ENCODE results near the gene HYDIN. TPM values are rescaled to one million over a fixed set of nuclear protein-coding genes. Genes with fewer than 3 reads are reported as not detected.
"Not testable (repeated sequence)": the region's sequence is repeated elsewhere in the genome, so short reads cannot be mapped to it uniquely, and the experiment has no call there.

The HYDIN gene
- total RNA-seq, 1 donor from 2014 or later: 4.0 TPM

DNA sequence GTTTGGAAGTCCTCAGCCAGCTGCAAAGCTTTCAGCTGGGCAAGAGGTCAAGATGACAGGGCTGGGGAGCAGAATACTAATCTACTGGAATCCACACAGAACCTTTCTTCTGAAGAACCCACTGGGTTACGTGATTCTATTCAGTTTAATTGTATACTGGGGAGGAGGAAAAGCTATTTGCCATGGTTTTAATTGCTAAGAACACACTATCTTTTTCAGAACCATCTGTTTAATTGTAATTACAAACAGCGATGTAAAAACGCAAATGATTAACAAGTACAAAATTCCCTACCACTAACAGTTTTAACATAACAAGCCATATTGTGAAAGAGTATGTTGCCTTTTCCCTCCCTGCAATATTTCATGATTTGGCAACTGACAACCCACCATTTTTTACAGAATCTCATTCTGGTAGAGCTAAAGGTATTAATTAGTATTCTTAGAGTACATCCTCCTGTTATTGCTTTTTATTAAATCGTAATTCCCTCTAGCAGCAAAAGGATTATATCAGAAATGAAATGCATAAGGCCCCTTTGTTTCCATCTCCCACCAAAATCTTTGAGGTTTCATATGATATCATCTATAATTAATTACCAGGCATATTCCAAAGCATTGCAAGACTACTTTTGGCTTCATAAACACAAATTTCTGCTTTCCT, 12.1 kb downstream of the HYDIN start:
- DNase-seq: no peak

DNA sequence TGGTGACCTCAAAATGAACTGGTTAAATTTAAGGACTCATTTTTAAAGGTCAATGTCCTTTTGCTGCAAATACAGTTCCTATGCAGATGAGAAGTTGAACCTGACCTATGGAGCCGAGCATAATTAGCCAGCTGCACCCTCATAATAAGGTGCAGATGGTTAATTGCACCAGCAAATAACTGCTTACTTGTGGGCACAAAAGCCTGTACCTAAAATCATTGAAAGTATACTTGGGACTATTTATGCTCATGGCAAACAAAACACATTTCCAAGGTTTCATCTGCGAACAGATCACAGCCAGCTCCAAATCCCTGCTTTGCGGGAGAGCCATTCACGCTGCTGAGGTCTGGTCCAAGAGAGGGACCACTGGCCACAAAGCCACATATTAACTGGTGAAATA, 13.0 kb downstream of the HYDIN start:
- DNase-seq: no peak

DNA sequence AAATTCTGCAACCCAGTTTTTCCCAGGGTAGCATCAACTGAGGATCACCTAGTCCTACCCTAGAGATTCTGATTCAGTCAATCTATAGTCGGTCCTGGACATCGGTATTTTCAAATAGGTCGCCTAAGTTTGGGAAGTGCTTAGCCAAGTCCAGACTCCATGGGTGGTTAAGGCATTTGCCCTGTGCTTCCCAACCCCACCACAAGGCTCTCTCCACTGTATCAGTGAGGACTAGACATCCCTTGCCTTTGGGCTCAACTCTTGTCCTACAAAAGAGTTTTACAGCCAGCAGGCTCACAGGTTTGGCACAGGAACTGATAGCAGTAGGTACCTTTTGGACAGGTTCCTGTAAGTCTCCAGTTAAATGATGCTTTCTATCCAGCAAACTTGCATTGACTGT, 13.8 kb downstream of the HYDIN start:
- no peak for DNase-seq

DNA sequence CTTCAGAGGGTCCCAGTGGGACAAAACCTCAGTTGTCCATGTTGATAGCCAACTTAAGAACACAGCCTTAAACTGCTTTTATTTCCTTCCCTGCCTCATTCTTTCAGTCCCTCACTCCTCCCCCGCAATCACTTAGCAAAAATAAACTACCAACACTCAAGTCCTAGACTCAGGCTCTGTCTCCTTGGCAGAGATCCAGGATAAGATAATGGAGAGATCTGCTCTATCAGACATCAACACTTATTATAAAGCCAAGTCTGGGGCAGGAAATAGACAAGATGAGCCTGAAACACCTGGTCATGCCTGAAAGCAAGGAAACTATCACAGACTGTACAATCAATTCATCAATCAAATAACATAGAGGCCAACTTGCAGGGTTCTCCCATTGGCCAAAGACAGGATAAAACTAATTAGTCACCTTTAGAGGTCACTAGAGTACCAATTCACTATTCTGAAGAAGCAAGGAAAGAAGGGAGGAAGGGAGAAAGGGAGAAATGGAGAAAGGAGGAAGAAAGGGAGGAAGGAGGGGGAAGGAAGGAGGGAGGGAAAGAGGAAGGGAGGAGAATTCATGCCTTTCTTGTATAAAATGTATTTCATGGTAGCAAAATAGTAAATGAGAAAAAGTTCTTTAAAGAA, 15.7 kb downstream of the HYDIN start:
- no peak for DNase-seq

DNA sequence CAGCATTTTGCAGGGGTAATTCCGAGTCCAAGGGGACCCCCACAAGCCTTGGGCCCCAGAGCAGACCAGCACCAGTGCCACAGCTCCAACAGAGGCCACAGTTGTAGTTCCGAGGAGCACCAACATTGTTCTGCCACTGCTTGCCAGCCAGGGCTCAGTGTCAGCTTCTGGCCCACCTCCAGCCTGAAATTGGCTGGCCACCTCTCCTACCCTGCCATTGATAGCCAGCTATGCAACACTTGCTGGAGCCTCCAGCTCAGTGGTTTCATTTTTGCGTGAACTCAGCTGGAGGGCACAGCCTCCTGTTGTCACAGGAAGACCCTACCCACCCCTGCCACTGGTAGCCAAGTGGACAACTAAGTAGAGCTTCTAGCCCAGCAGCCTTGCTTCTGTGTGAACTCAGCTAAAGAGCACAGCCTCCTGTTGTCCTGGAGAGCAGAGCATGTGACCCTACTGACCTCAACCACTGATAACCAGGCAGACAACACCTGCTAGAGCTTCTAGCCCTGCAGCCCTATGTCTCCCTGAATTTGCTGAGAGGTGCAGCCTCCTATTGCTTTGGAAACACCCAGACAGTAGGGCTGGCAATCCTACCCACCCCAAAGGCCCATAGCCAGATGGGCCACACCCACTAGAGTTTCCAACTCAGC, 24.9 kb downstream of the HYDIN start:
- no peak for DNase-seq

DNA sequence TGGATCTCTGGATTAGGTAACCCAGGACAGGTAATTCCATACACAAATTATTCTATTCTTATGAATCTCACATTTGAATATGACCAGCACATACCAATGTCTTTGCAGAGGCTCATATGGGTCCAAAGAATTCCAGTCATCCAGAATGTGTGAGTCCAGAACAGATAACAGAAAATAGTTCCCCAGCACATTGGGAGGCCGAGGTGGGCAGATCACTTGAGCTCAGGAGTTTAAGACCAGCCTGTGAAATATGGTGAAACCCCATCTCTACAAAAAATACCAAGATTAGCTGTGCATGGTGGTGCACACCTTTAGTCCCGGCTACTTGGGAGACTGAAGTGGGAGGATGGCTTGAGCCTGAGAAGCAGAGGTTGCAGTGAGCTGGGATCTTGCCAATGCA, 26.9 kb downstream of the HYDIN start:
- DNase-seq: no peak

DNA sequence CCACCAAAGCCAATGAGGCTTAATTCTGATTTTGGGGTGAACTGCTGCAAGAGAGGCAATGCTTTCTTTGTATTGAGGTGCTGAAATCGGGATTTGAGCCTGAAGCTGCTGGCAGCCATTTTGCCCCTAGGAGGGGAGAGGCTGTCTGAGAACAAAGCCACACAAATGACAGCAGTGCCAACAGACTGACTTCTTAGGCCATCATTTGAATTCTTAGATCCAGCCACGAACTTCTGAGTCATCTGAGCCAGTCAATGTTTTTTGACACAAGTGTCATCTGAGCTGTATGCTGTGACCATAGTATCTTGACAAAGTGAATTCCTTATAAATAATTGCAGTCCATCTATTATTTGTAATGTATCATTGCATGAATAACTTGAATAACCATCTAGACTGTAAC, 29.0 kb downstream of the HYDIN start:
- no peak for DNase-seq

DNA sequence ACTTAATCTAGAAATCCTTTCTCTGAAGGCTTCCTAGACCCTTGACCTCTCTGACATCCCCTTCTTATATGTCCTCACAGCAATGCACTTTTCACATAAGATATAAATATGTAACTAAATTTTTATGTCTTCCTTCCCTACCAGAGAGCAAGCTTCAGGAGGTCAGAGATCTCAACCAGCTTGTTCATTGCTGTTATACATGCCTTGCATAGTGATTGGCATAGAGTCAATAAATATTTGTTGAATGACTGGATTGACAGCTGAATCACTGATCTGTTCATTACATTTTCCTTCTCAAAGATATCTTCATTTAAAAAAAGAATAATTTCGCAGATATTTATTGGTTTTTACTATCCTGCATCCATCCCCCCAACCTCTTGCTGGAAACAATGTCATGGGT, 29.5 kb downstream of the HYDIN start:
- no peak for DNase-seq

DNA sequence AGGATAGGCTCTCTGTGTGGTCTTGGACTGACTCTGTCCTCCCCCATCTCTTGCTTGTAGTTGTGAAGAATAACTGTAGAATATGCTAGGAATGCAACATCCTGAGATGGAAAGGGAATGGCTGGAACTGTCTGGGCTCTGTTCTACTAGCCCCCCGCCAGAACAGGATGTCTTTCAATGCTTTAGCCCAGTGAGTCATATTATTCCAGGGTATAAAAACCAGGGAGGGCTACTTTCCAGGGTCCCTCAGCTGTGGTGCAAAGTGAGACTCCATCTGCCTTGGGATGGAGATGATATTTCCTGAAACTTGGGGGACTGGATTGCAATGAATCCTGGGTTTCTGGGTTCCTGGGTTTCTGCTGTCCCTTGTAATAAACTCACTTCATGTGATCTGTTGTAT, 32.1 kb downstream of the HYDIN start:
- no peak for DNase-seq

DNA sequence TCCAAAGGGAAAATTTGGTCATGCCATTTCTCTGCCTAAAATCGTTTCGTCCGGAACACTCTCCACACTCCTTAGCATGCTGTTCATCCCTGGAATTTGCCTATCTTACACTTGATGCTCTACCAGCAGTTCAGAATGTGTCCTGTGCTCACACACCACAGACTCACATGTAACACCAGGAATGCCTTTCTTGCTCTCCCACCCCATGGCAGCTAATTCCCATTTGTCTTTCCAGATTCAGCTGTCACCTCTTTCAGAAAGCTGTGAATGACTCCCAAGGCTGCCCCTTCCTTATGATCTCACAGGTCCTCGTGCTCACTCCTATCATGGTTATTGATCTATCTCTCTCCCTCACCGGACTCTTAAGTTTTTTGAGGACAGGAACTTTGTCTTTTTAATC, 38.1 kb downstream of the HYDIN start:
- DNase-seq: no peak

DNA sequence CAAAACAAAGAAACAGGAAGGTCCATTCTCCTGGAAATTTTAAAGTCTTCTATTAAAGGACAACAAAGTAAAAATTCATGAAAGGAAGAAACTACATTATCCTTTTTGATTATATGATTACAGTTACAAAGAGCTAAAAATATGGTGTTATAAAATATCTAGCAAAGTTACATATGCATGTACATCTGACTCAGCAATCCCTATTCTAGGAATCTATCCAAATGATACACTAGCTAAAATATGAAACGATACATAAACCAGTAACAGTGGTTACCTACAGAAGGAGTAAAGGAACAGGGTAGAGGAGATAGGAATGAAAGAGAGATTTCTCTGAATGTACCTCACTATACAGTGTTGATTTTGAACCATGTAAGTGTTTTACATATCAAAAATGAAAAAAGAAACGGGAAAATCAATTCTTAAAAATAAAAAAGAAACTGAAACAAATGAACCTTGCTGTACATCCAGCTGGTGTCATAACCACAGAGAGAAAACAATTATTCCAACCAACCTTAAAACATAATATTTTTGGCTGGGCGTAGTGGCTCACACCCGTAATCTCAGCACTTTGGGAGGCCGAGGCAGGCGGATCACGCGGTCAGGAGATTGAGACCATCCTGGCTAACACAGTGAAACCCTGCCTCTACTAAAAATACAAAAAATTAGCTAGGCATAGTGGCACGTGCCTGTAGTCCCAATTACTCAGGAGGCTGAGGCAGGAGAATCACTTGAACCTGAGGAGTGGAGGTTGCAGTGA, 41.4 kb downstream of the HYDIN start:
- DNase-seq: no peak

DNA sequence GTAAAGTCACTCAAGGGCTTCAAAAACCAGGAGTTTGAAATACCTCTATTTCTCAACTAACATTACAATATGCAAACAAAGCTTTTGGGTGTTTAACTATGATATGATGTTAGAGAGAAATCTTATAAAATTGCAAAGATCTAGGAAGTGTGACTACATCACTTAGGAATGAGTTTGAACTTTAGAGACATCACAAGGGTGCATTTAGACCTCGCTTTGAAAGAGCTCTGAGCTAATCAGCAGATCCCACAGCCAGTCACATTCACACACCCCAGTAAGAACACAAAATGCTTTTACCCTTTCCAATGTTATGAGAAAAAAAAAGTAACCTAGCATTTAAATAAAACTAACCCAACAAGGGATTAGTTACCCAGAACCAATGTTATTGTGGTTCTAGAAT, 45.2 kb downstream of the HYDIN start:
- DNase-seq: no peak

DNA sequence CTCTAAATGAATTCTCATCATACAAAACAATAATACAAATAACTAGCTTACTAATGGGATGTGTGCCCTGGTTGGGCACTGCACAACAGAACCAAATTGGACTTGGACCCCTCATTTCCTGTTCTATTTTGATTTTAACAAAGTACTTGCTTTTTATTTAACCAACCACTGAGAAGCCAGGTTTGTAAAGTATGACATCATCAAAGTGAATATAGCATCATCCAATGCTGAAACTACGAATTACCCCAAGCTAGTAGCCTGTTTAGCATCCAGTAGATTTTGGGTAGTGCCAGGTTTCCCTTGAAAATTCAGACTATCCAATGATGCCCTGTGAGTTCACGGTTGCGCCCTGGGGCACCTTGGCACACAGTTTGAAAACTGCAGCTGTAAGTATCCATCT, 51.0 kb downstream of the HYDIN start:
- no peak for DNase-seq

DNA sequence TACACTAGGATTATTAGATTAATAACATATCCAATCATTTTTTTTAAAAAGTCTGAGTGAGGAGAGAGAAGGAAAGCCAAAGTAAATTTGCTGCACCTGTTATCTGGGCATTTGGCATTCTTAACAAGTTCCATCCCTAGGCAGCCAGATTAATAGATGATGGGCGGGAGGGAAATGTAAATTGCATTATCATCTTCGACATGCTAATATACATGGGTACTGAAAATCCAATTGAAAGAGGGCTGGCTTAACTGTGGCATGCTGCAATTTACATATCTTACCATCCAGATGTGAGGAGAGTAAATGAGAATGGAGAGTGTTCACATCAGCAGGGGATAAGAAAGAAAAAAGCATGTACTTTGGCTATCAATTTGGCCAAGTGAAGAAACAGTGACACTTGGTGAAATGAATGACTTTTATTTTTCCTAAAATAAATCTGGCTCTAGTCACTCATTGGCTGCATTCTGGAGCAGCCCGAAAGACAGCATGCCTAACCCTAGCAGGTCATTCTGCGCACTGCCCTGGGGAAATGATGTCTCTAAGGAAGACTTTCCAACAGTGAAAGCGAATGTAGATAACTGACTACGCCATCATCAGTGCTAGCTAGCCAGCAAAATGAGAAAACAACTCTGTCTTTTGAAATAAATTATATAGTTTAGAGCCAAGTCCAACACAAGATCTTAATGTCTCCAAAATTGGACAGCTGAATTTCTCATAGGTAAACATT, 57.9 kb downstream of the HYDIN start:
- no peak for DNase-seq

DNA sequence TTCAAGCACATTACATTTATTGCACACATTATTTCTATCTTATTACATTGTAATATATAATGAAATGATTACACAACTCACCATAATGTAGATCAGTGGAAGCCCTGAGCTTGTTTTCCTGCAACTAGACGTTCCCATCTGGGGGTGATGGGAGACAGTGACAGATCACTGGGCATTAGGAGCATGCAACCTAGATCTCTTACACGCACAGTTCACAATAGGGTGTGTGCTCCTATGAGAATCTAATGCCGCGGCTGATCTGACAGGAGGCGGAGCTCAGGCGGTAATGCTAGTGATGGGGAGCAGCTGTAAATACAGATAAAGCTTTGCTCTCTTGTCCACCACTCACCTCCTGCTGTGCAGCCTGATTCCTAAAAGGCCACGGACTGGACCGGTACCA, 69.5 kb downstream of the HYDIN start:
- not testable (repeated sequence) for DNase-seq

DNA sequence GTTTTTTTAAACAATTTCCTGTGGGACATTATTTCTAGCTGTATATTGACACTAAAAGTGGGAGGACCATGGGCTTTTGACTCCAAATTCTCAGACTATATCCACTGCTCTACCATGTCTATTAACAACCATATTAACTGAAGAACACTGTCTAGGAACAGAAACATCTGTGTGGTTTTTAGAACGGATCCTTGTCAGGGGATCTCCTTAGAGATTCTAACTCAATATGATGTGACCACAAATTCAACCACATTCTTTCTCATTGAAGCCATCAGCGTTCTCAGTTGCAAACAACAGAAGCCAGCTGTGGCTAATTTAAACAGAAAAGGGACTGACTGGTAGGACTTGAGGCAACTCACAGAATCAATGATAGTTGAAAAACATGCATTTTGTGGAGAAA, 73.2 kb downstream of the HYDIN start:
- not testable (repeated sequence) for DNase-seq

DNA sequence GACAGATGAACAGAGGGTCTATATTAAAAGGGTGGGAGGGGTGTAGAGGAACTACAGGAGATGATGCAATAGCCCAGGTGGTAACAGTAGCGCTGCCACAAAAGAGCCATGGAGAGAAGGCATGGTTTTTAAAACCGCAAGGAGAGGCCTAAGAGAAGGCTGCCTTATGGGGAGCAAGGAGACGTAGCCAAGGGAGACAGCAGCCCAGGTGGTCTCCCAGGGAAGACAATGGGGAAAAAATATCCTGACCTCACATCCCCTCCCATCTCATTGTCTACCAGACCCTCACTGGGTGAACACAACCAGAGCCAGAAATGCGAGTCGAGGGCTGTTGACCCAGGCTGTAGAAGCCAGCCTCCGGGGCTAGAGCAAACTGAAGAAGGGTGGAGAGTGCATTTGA, 77.2 kb downstream of the HYDIN start:
- DNase-seq: not testable (repeated sequence)

DNA sequence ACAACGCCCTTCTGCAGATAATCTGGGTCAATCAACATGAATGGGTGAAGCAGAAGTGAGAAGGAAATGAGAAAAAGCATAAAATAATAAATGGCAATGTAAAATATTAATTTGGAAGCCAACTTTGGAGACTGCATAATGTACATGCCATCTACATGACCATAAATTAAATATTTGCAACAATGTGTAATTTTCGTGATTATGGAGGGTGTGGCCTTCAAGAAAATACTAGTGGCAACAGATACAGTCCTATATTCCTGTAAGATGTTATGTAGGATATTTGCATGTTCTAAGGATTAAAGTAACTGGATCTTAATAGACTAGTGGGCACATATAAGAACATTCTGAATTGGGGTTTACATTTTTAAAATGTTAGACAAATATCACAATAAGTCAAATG, 78.9 kb downstream of the HYDIN start:
- DNase-seq: not testable (repeated sequence)

DNA sequence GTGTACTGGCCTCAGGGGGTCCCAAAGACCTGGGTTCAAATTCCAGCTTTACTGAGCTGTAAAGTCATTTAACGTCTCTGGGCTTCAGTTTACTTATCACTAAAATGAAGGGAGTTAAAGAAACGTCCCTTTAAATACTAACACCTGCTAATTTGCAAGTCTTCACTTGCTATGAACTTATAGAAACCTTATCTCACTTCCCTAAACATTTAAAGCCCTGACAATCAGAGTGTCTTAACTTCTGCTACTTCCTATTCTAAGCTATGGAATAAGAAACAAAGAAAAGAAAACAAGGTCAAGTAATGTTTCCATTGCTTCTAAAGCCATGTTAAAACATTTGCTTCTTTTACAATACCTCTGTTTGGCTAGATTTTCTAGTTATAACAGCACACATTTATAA, 87.3 kb downstream of the HYDIN start:
- not testable (repeated sequence) for DNase-seq

DNA sequence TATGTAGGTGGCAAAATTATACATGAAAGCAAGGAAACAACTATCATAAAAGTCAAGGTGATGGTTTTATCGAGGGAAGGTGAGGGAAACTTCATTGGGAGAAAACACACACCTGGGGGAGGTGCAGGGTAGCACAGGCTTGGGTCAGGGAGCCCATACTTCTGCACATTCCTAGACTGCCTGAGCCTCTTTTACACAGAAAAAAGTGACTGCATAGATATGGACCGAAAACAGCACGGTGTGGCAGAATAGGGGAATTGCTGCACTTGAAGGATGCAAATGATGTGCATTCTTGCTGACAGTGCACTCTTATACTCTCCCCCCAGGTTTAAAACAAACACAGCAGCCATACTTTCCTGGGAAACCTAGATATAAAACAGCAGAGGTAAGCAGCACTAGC, 120.0 kb downstream of the HYDIN start:
- DNase-seq: not testable (repeated sequence)

DNA sequence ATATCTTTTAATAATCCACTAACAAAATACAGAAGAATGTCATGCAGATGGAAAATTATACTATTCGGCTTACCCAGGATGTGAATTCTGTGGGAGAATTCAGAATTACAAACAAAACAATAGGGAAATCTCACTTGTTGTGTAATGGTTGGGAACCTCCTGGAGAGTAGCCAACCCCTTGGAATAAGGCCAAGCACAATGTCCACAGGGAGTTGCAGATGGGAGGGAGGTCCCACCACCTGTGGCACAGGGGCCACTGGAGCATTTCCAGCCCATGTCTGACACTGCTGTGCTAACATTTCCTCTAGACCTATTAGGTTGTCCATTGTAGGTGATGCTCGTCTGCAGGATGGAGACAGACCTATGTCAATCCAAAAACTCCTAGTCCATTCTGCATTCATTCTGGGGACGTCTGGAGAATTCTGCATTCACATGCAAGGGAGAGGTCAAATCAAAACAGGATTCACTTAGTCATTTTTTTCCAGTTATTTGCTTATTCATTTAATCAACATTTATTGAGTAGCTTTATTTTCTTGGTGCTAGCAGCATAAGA, 120.8 kb downstream of the HYDIN start:
- DNase-seq: not testable (repeated sequence)

DNA sequence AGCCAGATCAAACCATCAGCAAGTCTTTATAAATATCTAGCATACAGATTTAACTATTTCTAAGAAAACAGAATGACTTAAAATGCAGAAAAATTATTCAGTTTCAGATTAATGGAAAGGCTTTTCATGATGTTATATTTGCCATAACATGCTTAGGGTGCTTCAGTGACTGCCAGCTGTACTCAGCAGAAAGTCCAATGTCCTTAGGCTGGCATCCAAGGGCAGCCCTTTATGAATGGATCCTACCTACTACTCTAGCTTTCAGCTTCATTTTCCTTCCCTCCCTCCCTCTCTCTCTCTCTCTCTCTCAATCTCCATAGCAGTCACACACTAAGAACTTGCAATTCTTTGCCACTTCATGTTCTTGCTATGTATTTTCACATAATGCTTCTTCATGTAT, 124.6 kb downstream of the HYDIN start:
- DNase-seq: not testable (repeated sequence)

Measured in skin of body (tissue), 2 donors.